Measurements from ENCODE around the gene PAPSS2. TPM values are rescaled to one million over a fixed set of nuclear protein-coding genes. Genes with fewer than 3 reads are reported as not detected.

The PAPSS2 gene
- total and polyA plus RNA-seq, 11 donors, result 1.9 to 32.6 (median 5.8) TPM

- DNase-seq (peak in 4 of 5 donors; percentile 15 to 47 (median 36)), ATAC-seq (peak; percentile 43 to 70 (median 62))
- Histone ChIP-seq H3K27ac (peak overlapping the region in 11 of 12 donors; percentile 50 to 85 (median 74)), H3K4me3 (peak overlapping the region; percentile 53 to 92 (median 84)), H3K9me3 (no peaks in the 10 kb centered on the region), H3K4me1 (peaks cover 0 to 34% (median 5%) of the 10 kb centered on the region in 12 donors), H3K36me3 (no peaks in the 10 kb centered on the region), H3K27me3 (no peaks in the 10 kb centered on the region)
- TF ChIP-seq POLR2A (IDR thresholded peaks at IDR 0.05), result no peak
- no peak for TF ChIP-seq CTCF (IDR thresholded peaks at IDR 0.05)
- intact Hi-C loops (cut with DNase I), result loop anchor here in 2 of 10 donors (5.0 to 10.0 kb wide), 2 partner anchors 57 to 116 kb away; no protein-coding TSS in a partner anchor
- 29 to 42% (median 34%) methylated on average over 12 of the region's 12 CpGs for WGBS, 4 donors
Observed at GRCh38 chr10:87660484-87661133, 931 bp downstream of the PAPSS2 start.

- H3K4me1 ChIP-seq, result peaks cover 0 to 30% (median 5%) of the 10 kb centered on the region in 12 donors
- no peaks in the 10 kb centered on the region for H3K9me3 ChIP-seq
- no peak for TF ChIP-seq POLR2A (IDR thresholded peaks at IDR 0.05)
- peak overlapping the region in 1 of 12 donors; percentile 87 for H3K4me3 ChIP-seq
- ATAC-seq (no peak), DNase-seq (no peak)
- no peaks in the 10 kb centered on the region for H3K27me3 ChIP-seq
- no peak overlapping the region for H3K27ac ChIP-seq
- H3K36me3 ChIP-seq, result peaks cover 0 to 9% (median 0%) of the 10 kb centered on the region in 9 donors
- 83 to 89% (median 87%) methylated on average over 6 of the region's 6 CpGs for WGBS, 4 donors
- intact Hi-C loops (cut with DNase I), result loop anchor here in 2 of 10 donors (5.0 to 10.0 kb wide), 2 partner anchors 55 to 117 kb away; no protein-coding TSS in a partner anchor
Observed at GRCh38 chr10:87661861-87662785, 2.4 kb downstream of the PAPSS2 start.

GRCh38 chr10:87664276-87664701 is 4.6 kb downstream of the PAPSS2 start:
- WGBS, 4 donors, result 97 to 99% (median 98%) methylated on average over 2 of the region's 2 CpGs
- peaks cover 0 to 22% (median 5%) of the 10 kb centered on the region in 12 donors for H3K4me1 ChIP-seq
- intact Hi-C loops (cut with DNase I), result loop anchor here in 2 of 10 donors (5.0 to 10.0 kb wide), 2 partner anchors 53 to 119 kb away; no protein-coding TSS in a partner anchor
- no peaks in the 10 kb centered on the region for H3K9me3 ChIP-seq
- H3K36me3 ChIP-seq, result peaks cover 0 to 9% (median 0%) of the 10 kb centered on the region in 9 donors
- H3K27me3 ChIP-seq, result no peaks in the 10 kb centered on the region
- no peak for TF ChIP-seq CTCF (IDR thresholded peaks at IDR 0.05)
- TF ChIP-seq POLR2A (IDR thresholded peaks at IDR 0.05), result no peak
- no peak overlapping the region for H3K27ac ChIP-seq
- DNase-seq (no peak), ATAC-seq (no peak)
- no peak overlapping the region for H3K4me3 ChIP-seq

GRCh38 chr10:87667493-87667892 is 7.8 kb downstream of the PAPSS2 start:
- WGBS, 4 donors, result 81 to 87% (median 85%) methylated on average over 2 of the region's 2 CpGs
- DNase-seq, result no peak
- Histone ChIP-seq H3K27me3 (no peaks in the 10 kb centered on the region), H3K9me3 (no peaks in the 10 kb centered on the region), H3K36me3 (peaks cover 0 to 9% (median 0%) of the 10 kb centered on the region in 9 donors), H3K27ac (no peak overlapping the region), H3K4me1 (peaks cover 0 to 16% (median 0%) of the 10 kb centered on the region in 12 donors), H3K4me3 (no peak overlapping the region)
- ATAC-seq, result no peak
- TF ChIP-seq CTCF (IDR thresholded peaks at IDR 0.05) (no peak), POLR2A (IDR thresholded peaks at IDR 0.05) (no peak)
- intact Hi-C loops (cut with DNase I), result loop anchor here in 1 of 10 donors (10.0 kb wide), 1 partner anchor 123 kb away; no protein-coding TSS in a partner anchor
